Ishikawa (cell line): ENCODE results near the gene YES1.

Experiments used
- CEBPB ChIP-seq: IDR thresholded peaks from 2 replicates; pipeline ENCODE4 v1.6.1; 2012
- CREB1 ChIP-seq: IDR thresholded peaks from 2 replicates; pipeline ENCODE4 v1.6.1; 2012; ENCODE audit warnings: low read depth
- EGR1 ChIP-seq: IDR thresholded peaks from 2 replicates; pipeline ENCODE4 v1.6.1; 2012
- EP300 ChIP-seq: IDR thresholded peaks from 2 replicates; pipeline ENCODE4 v1.6.1; 2012; ENCODE audit warnings: borderline replicate concordance
- FOXM1 ChIP-seq: IDR thresholded peaks from 2 replicates; pipeline ENCODE4 v1.6.1; 2012; ENCODE audit warnings: low read depth, borderline replicate concordance
- MAX ChIP-seq: IDR thresholded peaks from 2 replicates; pipeline ENCODE4 v1.6.1; 2012
- NFIC ChIP-seq: IDR thresholded peaks from 2 replicates; pipeline ENCODE4 v1.6.1; 2012
- RAD21 ChIP-seq: IDR thresholded peaks from 2 replicates; pipeline ENCODE4 v1.6.1; 2012; ENCODE audit warnings: low read depth
- TAF1 ChIP-seq: IDR thresholded peaks from 2 replicates; pipeline ENCODE4 v1.6.1; 2012; ENCODE audit warnings: low read depth, mild to moderate bottlenecking
- TCF12 ChIP-seq: IDR thresholded peaks from 2 replicates; pipeline ENCODE4 v1.6.1; 2012; ENCODE audit warnings: low read depth
- TEAD4 ChIP-seq: IDR thresholded peaks from 2 replicates; pipeline ENCODE4 v1.6.1; 2012
- YY1 ChIP-seq: IDR thresholded peaks from 2 replicates; pipeline ENCODE4 v1.6.1; 2012; ENCODE audit warnings: low read depth
- ZBTB7A ChIP-seq: IDR thresholded peaks from 2 replicates; pipeline ENCODE4 v1.6.1; 2012; ENCODE audit warnings: low read depth
- TF ChIP-seq, protein P1 (sequence below): IDR thresholded peaks from 2 replicates; pipeline ENCODE4 v1.6.1; 2012
- TF ChIP-seq, protein P2 (sequence below): IDR thresholded peaks from 2 replicates; pipeline ENCODE4 v1.6.1; 2012; ENCODE audit warnings: low read depth, mild to moderate bottlenecking

YES1 gene

GRCh38 chr18:824179-824578, 12.1 kb upstream of the YES1 start:
- TF ChIP-seq, protein P1, sequence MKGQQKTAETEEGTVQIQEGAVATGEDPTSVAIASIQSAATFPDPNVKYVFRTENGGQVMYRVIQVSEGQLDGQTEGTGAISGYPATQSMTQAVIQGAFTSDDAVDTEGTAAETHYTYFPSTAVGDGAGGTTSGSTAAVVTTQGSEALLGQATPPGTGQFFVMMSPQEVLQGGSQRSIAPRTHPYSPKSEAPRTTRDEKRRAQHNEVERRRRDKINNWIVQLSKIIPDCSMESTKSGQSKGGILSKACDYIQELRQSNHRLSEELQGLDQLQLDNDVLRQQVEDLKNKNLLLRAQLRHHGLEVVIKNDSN, result no peak
- no peak for TF ChIP-seq EGR1
- TF ChIP-seq NFIC, result no peak
- TF ChIP-seq TEAD4, result no peak
- no peak for TF ChIP-seq FOXM1
- no peak for TF ChIP-seq TCF12
- no peak for TF ChIP-seq EP300
- TF ChIP-seq CREB1, result no peak

DNA sequence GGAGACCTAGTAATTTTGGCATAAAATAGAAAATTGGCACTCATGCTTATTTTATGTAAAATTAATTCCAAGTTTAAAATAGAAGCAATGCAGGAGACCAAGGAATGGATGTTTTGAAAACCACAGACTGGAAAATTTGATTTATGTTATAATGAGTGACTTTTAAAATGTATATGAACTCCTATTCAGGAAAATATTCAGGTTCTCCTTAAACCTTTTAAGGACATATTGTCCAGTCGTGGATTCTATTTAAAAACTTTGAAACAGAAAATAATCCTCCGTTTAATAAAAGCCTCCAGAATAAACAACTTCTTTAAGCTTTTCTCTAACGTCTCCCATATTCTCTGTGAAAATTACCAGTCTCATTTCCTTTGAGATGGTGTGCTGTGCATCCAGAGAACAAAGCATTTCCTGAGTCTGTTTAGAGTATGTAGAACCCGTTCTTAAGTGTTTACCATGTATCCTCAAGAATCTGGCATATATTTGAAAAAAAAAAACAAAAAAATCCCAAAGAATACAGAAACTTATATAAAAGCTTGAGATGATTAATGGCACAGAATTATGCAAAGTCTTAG, 8.6 kb upstream of the YES1 start:
- TF ChIP-seq EGR1 (no peak), CEBPB (no peak), NFIC (no peak), FOXM1 (no peak), TEAD4 (no peak), RAD21 (no peak), YY1 (no peak)
- TF ChIP-seq, protein P2, sequence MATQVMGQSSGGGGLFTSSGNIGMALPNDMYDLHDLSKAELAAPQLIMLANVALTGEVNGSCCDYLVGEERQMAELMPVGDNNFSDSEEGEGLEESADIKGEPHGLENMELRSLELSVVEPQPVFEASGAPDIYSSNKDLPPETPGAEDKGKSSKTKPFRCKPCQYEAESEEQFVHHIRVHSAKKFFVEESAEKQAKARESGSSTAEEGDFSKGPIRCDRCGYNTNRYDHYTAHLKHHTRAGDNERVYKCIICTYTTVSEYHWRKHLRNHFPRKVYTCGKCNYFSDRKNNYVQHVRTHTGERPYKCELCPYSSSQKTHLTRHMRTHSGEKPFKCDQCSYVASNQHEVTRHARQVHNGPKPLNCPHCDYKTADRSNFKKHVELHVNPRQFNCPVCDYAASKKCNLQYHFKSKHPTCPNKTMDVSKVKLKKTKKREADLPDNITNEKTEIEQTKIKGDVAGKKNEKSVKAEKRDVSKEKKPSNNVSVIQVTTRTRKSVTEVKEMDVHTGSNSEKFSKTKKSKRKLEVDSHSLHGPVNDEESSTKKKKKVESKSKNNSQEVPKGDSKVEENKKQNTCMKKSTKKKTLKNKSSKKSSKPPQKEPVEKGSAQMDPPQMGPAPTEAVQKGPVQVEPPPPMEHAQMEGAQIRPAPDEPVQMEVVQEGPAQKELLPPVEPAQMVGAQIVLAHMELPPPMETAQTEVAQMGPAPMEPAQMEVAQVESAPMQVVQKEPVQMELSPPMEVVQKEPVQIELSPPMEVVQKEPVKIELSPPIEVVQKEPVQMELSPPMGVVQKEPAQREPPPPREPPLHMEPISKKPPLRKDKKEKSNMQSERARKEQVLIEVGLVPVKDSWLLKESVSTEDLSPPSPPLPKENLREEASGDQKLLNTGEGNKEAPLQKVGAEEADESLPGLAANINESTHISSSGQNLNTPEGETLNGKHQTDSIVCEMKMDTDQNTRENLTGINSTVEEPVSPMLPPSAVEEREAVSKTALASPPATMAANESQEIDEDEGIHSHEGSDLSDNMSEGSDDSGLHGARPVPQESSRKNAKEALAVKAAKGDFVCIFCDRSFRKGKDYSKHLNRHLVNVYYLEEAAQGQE, result no peak

DNA sequence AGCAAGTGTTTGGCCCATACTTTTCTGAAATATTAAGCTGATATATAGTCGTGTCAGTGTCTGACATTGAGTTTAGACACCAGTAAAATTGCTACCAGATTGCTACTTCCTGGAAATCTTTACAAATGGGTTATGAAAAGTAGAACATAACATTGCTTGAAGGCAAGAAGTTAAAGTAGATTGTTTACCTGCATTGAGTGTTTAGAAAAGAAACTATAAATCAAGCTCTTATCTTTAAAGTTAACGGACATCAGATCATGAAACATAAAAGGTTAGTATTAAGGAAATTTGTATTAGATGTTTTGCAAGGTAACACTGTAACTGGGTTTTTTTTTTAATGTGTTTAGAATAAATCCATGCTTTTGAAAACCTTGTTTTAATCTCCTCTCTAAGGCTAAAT, 4.8 kb upstream of the YES1 start:
- no peak for TF ChIP-seq MAX
- TF ChIP-seq CREB1, result no peak
- TF ChIP-seq, protein P1, result no peak
- no peak for TF ChIP-seq TAF1
- TF ChIP-seq FOXM1, result no peak

- TF ChIP-seq RAD21 (no peak), TEAD4 (no peak), FOXM1 (no peak), MAX (no peak), YY1 (no peak), EP300 (no peak), CEBPB (no peak), CREB1 (no peak), TAF1 (no peak), EGR1 (no peak), ZBTB7A (no peak)
Measured at GRCh38 chr18:816088-816653, 4.1 kb upstream of the YES1 start.

DNA sequence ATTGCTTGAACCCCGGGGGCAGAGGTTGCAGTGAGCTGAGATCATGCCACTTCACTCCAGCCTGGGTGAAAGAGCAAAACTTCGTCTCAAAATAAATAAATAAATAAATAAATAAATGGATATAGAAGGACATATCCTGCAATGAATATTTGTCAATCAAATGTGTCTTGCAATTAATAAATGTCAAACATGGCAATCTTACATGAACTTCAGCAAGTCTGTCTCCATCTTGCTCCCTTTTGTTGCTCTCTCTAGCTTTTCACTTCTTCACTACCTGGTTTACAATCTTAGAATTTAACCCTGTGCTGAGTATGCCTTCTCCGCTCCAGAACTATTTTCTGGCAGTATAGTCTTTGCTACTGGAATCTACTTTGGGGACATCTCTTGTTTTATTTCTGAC, 3.3 kb upstream of the YES1 start:
- TF ChIP-seq, protein P1, result no peak
- TF ChIP-seq RAD21 (no peak), CEBPB (no peak)

GRCh38 chr18:814300-815084, 2.5 kb upstream of the YES1 start:
- TF ChIP-seq FOXM1 (no peak), ZBTB7A (no peak), MAX (no peak), RAD21 (no peak), EGR1 (no peak), CREB1 (no peak), YY1 (no peak)
